Jurkat, Clone E6-1 (cell line): ENCODE measurements around the gene PTPRR. TPM values are rescaled to one million over a fixed set of nuclear protein-coding genes. Genes with fewer than 3 reads are reported as not detected.

Experiments used
- DNase-seq: peaks from one replicate; pipeline ENCODE4 v3.0.0-alpha.2; 2011; ENCODE audit warnings: low read depth, low spot score
- H3K4me3 ChIP-seq: 2 replicates; pipeline ENCODE4 v1.5.1; 2011; ENCODE audit warnings: mild to moderate bottlenecking, low read length, control low read depth, moderate library complexity
- polyA plus RNA-seq: library from polyadenylated mRNA; unstranded; fragments of >200 nt; gene quantifications from one replicate; pipeline ENCODE4 v1.2.1, GENCODE V29; 2012; ENCODE audit warnings: missing spikeins; ENCODE audit not compliant: insufficient read length, insufficient read depth

The PTPRR gene
- not detected for polyA plus RNA-seq

DNA sequence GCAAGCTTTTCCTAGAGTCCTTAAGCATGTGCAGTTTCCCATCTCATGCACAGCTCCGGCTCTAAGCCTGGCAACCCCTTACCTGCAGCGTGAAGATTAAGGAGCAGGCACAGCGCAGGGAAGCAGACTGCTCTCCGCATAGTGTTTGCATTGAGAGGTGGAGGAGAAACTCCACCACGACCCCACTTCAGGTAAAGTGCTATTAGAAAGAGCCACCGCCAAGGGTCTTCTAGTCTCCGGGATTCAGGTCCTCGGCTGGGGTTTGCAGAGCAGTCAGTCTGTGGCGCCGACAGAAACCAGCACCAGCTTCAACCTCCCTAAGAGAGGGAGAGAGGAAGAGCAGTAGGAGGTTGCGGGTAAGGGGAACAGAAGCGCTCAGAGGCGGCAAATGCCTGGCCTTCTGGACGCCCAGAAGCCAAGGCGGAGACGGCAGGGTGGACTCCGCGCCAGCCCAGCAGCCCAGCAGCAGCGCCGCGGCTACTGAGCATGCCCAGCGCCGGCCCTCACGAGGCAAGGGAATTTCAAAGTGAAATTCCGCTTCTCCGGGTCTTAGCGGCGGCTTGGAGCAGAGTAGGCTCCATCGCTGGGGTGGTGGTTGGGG, at the start of gene PTPRR:
Gene PTPRR (minus strand): TSS at position 488 of the 601 bp plus-strand sequence. CDS start 348 bp downstream, at position 140.
- DNase-seq, result no peak
- H3K4me3 ChIP-seq, result no peak within 1 kb of the TSS

- no peak overlapping the region for H3K4me3 ChIP-seq
- no peak for DNase-seq
These were observed 46.7 kb upstream of the PTPRR start for GRCh38 chr12:70966996-70967790.

DNA sequence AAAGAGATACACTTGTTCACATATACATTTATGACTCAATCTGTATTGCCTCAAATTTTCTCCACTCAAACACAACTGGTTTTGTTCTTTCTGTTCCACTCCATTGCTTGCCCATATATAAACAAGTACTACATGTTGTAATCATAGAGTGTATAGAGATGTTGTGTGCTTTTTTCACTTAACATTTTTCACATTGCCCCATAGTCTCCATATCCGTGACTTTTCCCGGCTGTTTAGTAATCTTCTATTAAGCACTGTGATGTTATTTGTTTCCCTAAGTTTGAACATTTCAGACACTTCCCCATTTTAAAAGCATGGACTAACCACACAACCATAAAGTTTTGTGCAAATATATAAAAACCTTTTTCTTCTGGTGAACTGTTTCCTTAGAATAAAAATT, 45.5 kb upstream of the PTPRR start:
- H3K4me3 ChIP-seq, result no peak overlapping the region
- DNase-seq, result no peak

DNA sequence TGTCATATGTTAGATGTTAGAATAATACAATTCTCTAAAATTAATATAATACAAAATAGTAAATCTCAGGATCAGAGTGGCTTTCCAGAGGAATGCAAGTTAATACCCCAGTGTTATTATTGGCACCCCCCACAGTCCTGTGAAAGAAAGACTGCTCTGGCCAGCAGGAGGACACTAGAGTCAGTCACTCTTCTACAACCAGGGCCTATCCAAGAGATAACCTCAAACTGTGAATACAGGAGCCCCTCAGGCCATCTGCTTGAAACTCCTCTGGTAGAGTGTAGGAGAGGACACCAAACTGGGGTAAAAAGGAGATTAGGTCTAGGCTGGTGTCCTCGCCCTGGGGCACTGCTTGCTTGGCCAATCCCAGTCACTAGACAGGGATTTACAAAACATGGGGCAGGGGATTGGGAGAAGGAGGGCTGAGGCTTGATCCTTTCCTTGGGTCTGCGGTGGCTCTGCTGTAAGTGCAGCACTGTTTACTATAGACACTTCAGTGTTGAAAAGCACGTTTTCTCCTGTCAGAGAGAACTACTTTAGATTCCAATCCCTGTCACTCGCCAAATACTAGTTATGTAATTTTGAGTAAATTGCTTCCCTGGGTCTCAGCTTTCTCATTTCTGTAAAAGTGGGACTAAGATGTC, 44.5 kb upstream of the PTPRR start:
- H3K4me3 ChIP-seq, result no peak overlapping the region
- DNase-seq, result no peak

GRCh38 chr12:70963081-70963660, 42.6 kb upstream of the PTPRR start:
- no peak for DNase-seq
- no peak overlapping the region for H3K4me3 ChIP-seq

DNA sequence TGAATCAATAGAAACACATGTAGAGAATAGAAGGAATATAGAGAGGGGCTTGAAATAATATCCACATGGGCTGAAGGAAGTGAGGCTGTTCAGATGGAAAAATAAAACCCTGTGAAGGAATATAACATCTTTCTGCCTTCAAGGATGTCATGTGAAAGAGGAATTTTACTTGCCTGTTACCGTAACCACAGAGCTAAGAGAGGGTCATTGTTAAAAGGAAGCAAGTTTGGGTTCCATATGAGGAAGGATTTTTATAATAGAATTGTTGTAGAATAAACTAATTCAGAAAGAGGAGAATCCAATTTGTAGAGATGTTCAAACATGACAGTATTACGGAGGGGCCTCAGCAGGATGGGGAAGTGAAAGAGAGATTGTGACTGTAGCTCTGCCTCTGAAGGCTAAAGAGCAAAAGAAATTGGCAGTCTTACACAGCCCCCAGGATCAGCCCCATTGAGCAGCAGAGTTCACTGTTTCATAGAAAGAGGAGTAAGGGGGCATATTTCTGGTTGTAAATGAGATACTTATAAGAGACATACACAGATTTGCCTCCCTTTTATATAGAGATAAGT, 41.8 kb upstream of the PTPRR start:
- no peak for DNase-seq

DNA sequence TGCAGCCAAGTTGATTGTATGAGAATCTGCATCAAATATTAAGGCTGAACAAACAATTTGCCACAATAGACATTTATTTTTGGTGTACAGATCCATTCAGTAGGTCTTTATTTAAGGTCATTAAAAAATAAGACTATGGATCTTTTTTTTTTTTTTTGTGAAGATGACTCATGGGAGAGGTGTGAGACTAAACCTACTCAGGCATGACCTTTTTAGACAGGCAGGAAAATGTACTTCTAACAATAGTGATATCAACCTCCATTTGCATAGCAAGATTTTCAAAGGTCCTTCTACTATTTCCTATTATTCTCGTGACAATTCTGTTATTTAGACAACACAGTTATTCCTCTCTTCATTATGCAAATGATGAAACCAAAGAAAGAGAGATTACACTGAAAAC, 39.9 kb upstream of the PTPRR start:
- no peak overlapping the region for H3K4me3 ChIP-seq
- DNase-seq, result no peak

More for the DNA sequence above, 41.8 kb upstream of the PTPRR start:
- no peak overlapping the region for H3K4me3 ChIP-seq

DNA sequence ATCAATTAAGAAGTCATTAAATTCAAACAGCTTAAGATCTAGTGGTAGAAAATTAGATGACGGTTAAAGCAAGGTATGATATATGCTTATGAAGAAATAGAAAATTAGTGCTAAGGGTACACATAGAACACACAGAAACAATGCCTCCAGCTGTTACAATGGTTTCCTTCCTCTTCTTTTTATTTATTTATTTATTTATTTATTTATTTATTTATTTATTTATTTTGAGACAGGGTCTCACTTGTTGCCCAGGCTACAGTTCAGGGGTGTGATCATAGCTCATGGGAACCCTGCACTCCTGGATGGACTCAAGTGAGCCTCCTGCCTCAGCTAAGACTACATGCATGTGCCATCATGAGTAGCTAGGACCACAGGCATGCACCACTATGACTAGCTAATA, 34.9 kb upstream of the PTPRR start:
- no peak overlapping the region for H3K4me3 ChIP-seq
- no peak for DNase-seq

DNA sequence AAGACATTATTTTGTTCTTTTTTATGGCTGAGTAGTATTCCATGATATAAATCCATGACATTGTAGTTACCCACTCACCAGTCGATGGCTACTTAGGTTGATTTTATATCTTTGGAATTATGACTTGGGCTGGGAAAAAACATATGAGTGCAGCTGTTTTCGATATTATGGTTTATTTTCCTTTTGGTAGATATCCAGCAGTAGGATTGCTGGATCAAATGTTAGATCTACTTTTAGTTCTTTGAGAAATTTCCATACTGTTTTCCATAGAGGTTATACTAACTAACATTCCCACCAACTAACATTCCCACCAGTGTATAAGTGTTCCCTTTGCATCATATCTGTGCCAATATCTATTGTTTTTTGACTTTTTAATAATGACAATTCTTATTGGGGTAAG, 29.9 kb upstream of the PTPRR start:
- no peak for DNase-seq
- H3K4me3 ChIP-seq, result no peak overlapping the region

- DNase-seq, result no peak
- no peak overlapping the region for H3K4me3 ChIP-seq
These were observed 28.4 kb upstream of the PTPRR start for GRCh38 chr12:70948976-70949336.

DNA sequence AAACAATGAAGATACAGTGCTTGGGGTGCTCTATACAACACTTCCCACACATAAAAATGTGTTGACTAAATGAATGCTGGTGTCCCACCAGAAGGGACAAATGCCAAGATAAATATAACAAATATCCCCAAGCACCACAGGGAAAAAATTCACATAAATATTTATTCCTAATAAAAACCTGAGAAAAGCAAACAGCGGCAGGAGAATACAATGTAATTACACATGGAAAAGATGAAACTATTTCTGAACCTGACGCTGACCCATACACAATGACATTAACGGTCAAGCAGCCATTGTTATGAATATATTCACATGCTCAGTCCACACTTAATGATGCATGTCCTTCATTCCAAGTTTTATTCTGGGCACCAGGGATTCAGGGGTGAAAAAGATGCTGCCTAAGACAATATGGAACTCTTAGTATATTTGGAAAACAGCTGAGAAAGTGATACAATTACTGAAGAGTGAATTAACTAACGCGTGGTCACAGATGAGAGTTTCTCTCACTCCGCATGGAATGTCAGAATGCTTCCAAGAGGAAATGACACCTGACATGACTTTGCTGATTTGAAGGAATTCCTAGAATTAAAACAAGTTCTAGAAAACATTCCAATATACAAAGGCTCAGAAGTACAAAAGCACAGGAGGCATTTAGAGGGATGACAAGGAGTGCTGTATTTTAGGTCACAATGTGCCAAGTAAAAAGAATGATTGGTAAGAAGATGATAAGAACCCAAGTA, 27.9 kb upstream of the PTPRR start:
- DNase-seq, result no peak
- no peak overlapping the region for H3K4me3 ChIP-seq

DNA sequence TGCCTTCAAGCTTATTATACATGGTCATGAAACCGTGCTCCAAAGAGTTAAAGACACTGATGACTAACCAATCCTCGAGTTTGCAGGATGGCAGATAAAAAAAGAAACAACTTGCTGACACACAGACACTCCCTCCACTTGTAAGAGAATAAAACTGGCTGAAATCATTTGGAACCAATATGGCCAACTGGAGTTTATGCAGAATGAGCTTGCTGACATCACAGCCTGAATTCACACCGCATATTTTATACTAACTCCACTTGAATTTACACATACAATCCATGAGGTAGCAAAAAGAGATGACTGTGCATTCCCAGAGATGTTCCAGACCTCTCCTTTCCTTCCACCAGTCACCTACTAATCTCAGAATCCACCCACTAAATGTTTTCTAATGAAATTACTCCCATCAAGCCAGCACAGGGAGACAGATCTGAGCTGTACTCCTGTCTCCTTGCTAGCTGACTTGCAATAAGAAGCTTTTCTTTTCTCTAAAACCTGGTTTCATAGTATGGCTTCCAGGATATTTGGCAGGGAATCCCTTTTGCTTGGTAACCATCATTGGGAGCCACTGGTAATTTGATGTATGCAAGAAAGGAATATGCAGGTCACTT, 15.8 kb upstream of the PTPRR start:
- H3K4me3 ChIP-seq, result no peak overlapping the region

DNA sequence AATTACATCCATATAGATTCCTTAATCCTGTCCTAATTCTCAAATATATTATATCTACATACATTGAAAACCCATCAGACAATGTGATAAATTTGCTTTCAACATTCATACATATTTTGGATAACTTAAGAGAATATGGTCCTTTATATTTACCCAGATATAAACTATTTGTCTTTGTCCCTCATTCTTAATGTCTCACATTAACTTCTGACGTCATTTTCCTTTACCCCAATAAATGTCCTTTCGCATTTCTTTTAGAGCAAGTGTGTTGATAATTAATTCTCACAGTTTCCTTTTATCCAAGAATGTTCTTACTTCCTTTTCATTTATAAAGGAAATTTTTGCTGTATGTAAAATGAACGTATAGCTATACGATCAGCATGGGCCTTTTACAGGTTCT, 12.6 kb upstream of the PTPRR start:
- no peak for DNase-seq
- no peak overlapping the region for H3K4me3 ChIP-seq

More for the DNA sequence above, 15.8 kb upstream of the PTPRR start:
- DNase-seq, result no peak

DNA sequence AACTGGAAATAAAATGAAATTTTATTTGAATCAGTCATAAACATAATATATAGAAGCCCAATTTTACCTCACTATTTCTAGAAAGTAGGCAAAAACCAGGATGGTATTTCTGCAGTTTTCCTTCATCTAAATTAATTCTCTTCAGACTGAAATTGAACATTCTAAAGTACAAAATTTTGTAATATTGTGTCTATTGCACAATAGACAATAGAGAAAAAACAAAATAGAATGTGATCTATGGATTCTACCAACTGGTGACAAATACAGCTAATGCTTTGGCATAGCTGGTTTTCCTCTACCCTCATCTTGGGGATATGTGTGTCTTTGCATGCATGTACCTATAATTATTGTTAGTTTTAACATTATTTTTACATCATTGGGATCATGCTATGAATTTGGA, 8.5 kb upstream of the PTPRR start:
- no peak for DNase-seq
- no peak overlapping the region for H3K4me3 ChIP-seq

DNA sequence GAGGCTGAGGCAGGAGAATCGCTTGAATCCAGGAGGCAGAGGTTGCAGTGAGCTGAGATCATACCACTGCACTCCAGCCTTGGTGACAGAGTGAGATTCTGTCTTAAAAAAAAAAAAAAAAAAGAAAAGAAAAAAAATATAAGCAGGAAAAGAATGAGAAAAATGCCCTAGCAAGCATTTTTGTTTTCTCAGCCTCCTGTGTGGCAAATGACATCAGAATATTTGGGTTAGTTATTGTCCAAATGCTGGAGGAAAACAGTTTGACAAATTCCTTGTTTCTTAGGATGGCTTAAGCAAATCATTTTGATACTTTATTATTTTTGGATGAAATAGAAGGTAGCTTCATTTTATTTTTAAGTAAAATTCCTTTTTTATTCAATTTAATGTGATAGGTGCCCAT, 7.5 kb upstream of the PTPRR start:
- H3K4me3 ChIP-seq, result no peak overlapping the region
- DNase-seq, result no peak

DNA sequence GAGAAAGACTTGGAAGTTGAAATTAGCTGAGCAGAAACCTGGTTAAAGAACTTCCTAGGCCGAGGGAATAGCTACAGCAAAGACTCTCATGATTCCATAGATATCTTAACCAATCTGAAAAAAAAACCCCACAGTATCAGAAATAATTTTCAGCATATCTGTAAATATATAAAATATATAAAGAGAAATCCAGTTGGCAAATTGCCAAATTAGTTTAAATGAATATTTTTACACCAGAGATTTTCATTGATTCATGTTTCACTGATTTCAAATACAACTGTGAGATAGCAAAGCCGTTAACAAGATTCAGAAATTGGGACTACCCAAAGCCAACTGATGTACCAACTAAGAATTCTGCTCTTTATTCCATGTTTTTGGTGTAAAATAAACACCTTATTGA, 6.8 kb upstream of the PTPRR start:
- DNase-seq, result no peak
- H3K4me3 ChIP-seq, result no peak overlapping the region

DNA sequence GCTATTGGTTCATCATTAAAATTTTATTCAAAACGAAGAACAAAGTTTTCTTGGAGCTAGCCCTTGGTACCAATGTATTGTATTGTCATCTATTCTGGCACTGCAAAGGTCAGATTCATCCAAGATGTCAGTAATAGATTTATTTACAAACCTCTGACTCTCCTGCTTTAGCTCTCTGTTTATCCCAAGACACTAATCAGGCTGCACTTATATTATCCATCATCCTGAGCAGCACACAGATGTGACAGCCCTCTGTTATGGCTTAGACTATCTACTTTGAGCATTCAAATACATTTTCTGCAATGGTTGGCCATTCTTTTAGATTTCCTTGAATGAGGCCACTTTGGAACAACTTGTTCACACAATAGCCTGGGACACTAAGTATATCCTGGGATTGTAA, 5.0 kb upstream of the PTPRR start:
- DNase-seq, result no peak
- no peak overlapping the region for H3K4me3 ChIP-seq

DNA sequence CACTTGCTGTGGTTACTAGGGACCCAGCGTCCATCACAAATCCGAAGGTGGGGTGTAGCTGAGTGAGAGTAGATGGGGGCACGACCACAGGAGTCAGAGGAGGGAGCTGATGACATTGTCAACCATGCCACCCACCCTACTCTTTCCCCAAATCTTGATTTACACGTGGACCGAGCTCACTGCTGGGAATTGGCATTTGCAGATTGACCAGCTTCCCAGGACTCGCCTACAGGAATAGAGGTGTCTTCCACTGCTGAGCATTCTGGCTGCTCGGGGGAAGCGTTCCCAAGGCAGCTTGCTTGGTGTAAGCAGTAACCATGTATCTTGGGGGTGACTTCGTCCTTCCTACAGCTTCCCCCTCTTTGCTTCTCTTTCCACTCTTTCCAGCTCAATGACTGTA, 353 bp upstream of the PTPRR start:
- no peak for DNase-seq
- no peak overlapping the region for H3K4me3 ChIP-seq

DNA sequence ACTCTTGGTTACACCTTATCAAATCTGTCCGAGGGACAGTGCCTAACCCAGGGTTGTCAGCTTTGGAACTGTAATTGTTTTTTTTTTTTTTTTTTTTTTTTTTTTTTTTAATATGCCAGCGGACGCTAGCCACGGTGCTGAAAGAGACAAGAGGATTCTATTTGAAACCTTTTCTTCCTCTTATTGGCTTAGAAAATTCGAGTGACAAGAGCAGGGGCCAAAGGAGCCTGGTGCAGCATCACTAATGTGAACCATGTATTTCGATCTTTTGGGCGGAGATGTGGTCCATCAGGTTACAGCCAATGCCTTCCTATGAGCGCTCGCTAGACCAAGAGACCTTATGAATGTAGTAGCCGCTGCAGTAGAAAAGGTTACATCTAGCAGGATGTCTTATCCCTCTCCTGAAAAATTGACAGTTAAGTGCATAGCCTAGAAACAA, 922 bp downstream of the PTPRR start:
- H3K4me3 ChIP-seq, result no peak overlapping the region
- DNase-seq, result peak; percentile 4
